NCI-H187 (cell line): ENCODE measurements around the gene EOGT.

ENCODE experiments used
- DNase-seq, 2 experiments: peaks; one replicate each; lab custom pipeline; 2025; lab: John Stamatoyannopoulos, UW

Gene EOGT

GRCh38 chr3:68963376-68963775, 50.1 kb downstream of the EOGT start:
- DNase-seq: no peak

- DNase-seq: no peak
Observed at GRCh38 chr3:68958932-68959331, 54.6 kb downstream of the EOGT start.

GRCh38 chr3:68957895-68958294, 55.6 kb downstream of the EOGT start:
- DNase-seq: no peak

DNA sequence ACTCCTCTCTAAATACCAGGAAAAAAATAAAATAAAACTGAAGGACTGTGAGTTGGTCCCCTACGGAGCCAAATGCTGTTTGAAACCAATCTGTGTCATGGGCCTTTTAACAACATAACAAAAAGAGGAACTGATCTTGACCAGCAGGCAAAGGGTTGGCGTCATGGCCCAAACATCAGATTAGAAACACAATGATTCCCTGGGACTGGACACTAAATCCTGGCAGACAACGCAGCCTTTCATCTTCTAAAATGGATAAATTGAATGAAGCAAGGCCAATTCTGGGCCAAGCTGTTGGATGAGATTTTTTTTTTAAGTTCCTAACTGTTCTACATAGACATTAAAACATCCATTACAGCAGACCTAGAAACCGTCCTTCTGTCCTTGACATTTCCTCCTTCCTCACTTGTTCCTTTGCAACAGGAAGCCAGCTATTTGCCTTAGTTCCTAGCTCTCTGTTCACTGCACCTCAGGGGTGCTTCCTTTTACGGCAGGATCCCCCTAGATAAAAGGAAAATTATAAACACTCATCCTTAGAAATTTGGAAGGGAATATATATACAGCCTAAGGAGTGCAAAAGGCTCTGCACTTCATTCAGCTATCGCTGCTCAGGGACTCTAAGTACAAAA, 59.6 kb downstream of the EOGT start:
- DNase-seq: no peak

GRCh38 chr3:68945225-68945624, 68.3 kb downstream of the EOGT start:
- DNase-seq: no peak

DNA sequence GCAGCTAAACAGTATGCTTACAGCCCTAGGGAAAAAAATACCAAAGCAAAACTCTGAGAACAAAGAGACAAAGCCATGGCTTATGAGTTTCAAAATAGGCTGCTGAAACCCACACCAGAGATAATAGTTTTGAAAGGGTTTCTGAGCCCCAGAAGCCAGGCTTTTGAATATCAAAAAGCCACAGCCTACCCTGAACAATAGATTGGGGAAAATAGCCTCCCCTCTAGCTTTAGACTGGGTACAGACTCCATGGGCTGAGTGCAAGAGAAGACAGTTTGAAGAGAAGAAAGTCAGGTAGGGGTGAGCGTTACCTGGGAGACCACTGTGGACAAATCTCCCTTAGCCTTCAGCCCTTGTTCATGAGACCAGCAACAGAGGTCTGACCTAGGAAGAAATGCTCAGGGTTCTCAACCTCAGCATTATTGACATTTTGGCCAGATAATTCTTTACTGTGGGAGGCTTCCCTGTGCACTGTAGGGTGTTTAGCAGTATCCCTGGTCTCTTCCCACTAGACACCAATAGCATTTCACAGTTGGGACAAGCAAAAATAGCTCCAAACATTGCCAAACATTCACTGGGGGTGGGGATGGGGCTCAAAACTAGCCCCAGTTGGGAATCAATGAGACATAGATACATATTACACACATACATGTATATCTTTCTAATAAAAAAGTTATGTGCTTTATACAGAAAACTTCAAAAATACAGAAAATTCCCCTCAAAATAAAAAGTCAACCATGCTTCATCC, 69.6 kb downstream of the EOGT start:
- DNase-seq: no peak

- no peak for DNase-seq
Observed at GRCh38 chr3:68941055-68941454, 72.4 kb downstream of the EOGT start.

GRCh38 chr3:68936856-68937255, 76.6 kb downstream of the EOGT start:
- no peak for DNase-seq

GRCh38 chr3:68935778-68936177, 77.7 kb downstream of the EOGT start:
- no peak for DNase-seq

GRCh38 chr3:68931406-68932149, 81.9 kb downstream of the EOGT start:
- no peak for DNase-seq
